Ovary (tissue), 3 donors: Measurements from ENCODE around the gene PSMD12.

Experiments
- CTCF ChIP-seq, 3 donors: fragments of 450-650 bp in 2 of 3; fragments of 200-600 bp in 1 of 3; IDR thresholded peaks; one replicate each; pipeline versions ENCODE4 v1.5.1 to v1.8.0; 2016 to 2022; ENCODE audit warnings: antibody characterized with exemption in 3 of 3, mild to moderate bottlenecking in 1 of 3
- EP300 ChIP-seq: sonication (generic); formaldehyde crosslinking; IDR thresholded peaks from one replicate; pipeline ENCODE4 v1.6.1; 2017; ENCODE audit warnings: antibody characterized with exemption
- POLR2A ChIP-seq: fragments of 450-650 bp; IDR thresholded peaks from one replicate; pipeline ENCODE4 v1.6.1; 2017; ENCODE audit warnings: antibody characterized with exemption, mild to moderate bottlenecking, moderate library complexity
- donor health status: DM: no; HTN: no; CAD: no.

- TF ChIP-seq CTCF (IDR thresholded peaks at IDR 0.05): no peak
- no peak for TF ChIP-seq POLR2A
- TF ChIP-seq EP300: no peak
Measured at GRCh38 chr17:67390006-67390645, 23.7 kb upstream of the PSMD12 start.
